GM12873 (cell line): ENCODE data around the gene YPEL5.

Experiments used
- TF ChIP-seq, protein P1 (sequence below): IDR thresholded peaks from 2 replicates; pipeline ENCODE4 v1.5.1; 2012; ENCODE audit warnings: low read depth, mild to moderate bottlenecking, moderate library complexity, low read length, control low read depth; ENCODE audit not compliant: insufficient read depth; ENCODE audit errors: missing control alignments

The YPEL5 gene

DNA sequence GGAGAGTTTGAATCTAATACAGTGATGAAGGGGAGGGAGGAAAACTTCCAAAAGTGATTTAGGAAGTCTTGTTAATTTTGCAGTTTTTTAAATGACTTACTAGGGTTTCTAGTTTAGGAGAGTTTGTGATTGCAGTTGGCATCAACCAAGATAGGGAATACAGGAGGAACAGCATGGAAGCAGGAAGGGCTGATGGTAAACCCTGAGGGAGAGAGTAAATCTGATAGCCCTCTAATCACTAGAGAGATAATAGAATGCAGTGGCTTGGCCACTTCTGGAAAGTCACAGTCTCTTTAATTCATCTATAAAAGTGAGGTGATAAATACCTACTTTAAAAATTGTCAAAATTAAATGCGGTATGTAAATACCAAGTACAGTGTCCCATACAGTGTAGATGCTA lies 5.6 kb downstream of the YPEL5 start:
- TF ChIP-seq, protein P1, sequence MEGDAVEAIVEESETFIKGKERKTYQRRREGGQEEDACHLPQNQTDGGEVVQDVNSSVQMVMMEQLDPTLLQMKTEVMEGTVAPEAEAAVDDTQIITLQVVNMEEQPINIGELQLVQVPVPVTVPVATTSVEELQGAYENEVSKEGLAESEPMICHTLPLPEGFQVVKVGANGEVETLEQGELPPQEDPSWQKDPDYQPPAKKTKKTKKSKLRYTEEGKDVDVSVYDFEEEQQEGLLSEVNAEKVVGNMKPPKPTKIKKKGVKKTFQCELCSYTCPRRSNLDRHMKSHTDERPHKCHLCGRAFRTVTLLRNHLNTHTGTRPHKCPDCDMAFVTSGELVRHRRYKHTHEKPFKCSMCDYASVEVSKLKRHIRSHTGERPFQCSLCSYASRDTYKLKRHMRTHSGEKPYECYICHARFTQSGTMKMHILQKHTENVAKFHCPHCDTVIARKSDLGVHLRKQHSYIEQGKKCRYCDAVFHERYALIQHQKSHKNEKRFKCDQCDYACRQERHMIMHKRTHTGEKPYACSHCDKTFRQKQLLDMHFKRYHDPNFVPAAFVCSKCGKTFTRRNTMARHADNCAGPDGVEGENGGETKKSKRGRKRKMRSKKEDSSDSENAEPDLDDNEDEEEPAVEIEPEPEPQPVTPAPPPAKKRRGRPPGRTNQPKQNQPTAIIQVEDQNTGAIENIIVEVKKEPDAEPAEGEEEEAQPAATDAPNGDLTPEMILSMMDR, result no peak

DNA sequence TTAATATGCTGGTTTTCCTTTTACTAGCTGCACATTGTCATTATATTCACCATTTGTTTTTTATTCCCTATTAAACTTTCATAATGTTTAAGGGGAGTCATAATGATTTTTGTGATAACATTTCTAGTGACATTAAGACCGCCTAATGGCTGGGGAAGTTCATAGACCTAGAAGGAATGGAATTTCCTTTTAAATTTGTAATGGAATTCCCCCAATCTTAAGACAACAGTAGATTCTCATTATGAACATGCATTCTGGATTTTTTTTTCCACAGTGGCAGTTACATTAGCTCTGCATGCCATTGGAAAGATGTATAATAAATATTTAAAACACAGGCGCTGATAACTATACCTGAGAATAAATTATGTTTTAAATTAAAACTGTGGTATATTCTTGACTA lies 8.4 kb downstream of the YPEL5 start:
- TF ChIP-seq, protein P1, result no peak

DNA sequence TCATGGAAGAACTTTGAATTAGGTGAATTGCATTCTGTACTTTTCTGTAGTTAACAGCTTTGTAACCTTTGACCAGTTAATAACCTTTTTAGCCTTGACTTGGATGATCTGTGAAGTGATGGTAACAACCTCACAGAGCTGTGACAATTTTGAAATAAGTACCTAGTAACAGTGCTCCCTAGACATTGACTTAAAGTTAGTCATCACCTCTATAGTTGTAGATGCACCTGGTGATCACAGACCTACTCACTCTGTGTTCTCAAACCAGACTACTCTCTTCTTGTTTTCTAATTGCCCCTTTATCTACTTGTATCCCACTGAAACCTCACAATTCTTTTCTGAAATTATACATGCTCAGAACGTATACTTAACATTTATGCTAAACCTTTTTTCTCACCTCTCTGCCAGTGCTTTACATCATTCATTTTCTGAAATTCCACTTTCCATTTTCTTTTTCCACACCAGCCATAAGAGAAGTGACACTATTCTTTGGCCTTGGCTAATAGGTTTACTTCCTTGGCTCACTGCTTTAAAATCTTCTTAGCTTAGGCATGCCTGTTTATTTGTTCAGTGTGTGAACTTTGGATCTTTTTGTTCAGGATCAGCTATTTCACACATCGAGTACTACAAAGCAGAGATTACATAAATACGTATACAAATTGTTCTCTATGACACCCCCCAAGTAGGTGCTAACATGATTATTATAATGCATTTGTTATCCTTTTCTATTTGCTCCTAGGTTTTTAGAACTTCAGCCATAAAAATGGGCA lies 9.3 kb downstream of the YPEL5 start:
- TF ChIP-seq, protein P1, result no peak

DNA sequence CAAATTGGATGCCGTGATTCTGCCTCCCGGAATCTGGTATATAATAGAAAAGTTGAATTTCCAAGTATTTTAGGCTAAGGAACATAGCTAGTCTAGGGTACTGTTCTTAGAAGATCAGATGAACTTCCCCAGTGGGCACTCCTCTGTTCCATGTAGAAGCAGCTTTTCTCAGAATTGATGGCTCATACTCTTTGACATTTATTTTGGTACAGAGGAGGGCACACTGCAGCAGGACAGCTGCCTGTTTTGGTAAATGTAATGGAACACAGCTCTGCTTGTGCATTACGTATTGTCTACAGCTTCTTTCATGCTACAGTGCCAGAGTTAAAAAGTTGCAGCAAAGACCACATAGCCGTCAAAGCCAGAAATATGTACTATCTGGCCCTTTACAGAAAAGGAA lies 10.8 kb downstream of the YPEL5 start:
- TF ChIP-seq, protein P1, result no peak

DNA sequence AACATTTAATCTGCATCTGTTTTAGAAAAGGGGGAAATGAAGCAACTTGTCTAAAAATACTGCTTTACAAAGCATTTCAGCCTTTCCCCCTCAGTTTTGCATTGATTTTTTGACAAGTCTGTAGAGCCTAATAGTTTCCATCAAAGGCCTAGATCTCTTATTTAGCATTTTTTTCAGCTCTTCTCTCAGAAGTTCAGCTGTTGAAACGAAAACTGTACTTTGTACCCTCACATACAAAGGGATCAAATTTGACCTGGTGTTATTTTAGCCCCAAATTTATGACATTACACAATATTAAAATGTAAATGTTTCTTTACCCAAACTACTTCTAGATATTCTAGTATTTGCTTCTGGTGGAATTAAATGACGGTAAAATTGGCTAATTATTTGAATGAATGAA lies 13.0 kb downstream of the YPEL5 start:
- TF ChIP-seq, protein P1, result no peak

DNA sequence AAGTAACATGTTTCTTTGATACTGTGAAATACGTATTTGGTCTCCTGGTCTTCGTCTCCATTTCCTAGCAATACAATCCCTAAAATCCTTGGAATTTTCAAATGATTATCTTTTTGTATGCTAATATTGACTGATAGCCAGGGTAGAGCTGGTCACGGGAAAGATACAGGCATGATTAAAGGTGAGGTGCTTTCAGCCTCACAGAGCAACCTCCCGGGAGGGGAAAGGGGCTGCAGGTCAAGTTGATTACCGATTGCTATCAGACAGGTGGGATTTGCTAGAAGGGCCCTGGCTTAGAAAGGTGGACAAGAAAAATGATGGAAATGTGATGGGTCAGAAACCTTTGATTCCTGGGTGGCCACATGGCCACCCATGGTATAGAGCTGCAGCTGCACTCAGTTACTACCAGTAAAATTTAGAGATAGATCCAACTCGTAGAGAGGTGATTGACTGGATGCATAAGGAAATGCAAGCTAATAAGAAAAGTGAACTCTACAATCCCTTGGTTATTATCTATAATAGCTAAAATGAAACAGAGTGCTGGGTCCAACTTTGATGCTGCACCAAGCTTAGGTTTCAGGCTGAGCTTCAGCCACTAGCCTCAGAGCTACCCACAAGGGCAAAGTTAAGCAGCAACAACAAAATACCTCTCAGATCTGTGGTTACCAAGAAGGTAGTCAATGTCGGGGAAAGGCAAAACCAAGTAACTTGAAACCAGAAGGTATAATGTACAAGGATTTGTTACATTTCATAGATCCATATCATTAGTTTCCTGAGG lies 15.3 kb downstream of the YPEL5 start:
- TF ChIP-seq, protein P1, result no peak

DNA sequence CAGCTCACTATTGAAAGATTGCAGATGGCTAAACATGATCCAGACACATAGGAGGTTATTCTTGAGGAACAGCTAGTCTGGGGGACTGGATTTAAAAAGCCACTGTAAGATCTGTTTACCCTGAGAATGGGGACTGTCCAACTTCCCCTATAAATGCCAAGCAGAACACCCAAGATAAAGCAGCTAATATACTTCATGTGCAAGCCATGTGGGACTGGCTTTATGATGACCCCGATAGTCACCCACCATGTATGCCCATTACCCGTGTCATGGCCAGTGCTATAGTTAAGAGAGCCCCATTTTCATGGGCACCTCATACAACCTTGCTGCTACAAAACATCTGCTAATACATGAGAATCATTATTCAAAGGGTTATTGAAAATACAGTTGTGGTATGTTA lies 16.0 kb downstream of the YPEL5 start:
- TF ChIP-seq, protein P1, result no peak
